ENCODE results near the gene SLC12A4.
"Not testable (repeated sequence)": the region's sequence is repeated elsewhere in the genome, so short reads cannot be mapped to it uniquely, and the experiment has no call there.

SLC12A4 gene

DNA sequence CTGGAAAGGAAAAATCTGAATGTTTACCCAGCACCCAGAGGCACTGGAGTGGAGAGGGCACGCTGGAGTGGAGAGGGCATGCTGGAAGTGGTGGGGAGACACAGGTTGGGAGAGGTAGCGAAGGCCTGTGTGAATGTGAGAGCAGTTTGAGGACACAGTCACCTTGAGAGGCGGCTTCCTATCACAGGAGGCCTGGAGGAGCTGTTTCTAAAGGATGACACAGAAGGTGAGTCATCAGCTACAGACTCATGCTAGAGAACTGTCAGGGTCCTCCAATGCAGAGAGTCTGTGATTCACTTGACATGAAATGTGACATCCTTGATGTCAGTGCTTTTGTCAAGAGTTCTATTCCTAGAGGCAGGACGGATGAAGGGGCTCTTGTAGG, 50.6 kb downstream of the SLC12A4 start:
- Mint-ChIP-seq H3K27ac (peak overlapping the region; percentile 15), H3K4me1 (peaks cover 37% of the 10 kb centered on the region), H3K36me3 (peaks cover 26% of the 10 kb centered on the region), H3K27me3 (no peaks in the 10 kb centered on the region), H3K4me3 (no peak overlapping the region), H3K9me3 (no peaks in the 10 kb centered on the region)
- no peak for ATAC-seq

DNA sequence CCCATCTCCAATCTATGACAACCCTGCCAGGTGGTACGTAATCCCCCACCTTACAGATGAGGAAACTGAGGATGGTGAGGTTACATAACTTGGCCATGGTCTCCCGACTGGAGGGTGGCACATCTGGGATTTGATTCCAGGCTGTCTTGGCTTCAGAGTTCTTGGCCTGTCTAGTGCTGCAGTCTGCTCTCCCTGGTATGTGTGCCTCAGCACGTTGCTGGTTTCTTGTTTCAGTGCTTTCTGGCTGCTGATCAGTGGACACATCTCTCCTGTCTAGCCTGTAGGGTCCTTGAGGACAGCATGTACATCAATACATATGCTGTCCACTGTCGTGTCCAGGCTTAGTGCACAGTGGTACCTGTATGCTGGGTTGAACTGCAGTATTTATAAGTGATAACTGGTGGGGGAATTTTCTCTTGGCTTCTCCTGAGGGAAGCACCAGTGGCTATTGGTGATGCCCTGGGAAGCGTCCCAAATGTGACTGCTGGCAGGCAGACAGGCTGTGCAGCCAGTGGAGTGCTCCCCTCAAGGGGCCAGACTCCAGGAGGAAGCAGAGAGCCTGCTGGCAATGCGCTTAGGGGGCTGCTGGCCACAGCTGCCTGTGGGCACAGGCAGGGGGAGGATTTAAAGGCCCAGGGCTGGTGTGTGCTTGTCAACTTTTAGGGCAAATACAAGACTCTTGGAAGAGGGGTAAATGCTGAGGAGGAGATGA, 51.1 kb downstream of the SLC12A4 start:
- Mint-ChIP-seq H3K36me3 (peaks cover 27% of the 10 kb centered on the region), H3K9me3 (no peaks in the 10 kb centered on the region)

DNA sequence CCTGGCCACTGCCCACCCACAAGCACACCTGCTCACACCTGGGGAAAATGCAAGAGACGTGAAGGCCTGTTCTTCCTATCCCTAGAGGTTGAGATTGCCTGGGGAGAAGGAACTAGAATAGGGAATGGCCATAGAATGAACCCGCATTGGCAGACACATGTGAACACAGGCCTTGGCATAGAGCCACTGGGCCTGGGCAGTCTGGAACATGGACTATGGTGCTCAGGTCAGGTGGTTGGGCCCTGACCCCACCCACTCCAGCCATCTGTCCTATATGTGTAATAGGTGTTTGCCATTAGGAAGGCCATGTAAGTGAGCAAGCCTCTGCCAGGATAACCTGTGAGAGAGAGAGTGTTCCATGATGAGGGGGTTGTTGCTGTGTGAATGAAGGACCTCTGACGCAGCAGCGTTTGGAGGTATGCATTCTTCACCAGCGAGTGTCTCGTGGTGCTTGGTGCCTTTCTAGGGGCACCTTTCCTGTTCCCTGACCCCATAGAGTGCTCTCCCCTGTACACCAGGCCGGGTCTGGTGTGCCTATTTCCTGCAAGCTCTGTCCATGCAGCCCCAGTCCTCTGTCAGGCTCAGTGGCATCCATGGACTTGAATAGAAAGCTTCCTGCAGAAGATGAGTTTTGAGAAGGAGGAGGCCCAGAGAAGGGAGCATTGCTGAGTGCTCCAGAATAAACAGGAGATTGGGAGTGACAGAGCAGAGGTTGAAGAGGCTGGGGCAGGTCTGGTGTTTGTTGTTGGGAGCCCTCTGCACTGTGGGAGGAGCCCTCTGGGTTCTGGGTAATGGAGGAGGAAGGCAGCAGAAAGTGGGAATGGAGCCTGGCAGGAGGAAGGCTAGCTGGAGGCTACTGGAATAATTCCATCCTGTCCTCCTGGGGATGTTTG, 52.4 kb downstream of the SLC12A4 start:
- Mint-ChIP-seq H3K36me3 (peaks cover 35% of the 10 kb centered on the region), H3K4me3 (no peak overlapping the region), H3K27ac (peak overlapping the region; percentile 16), H3K9me3 (no peaks in the 10 kb centered on the region), H3K4me1 (peaks cover 29% of the 10 kb centered on the region), H3K27me3 (no peaks in the 10 kb centered on the region)
- ATAC-seq: no peak

More for the DNA sequence above, 51.1 kb downstream of the SLC12A4 start:
- Mint-ChIP-seq H3K4me1 (peaks cover 36% of the 10 kb centered on the region), H3K27me3 (no peaks in the 10 kb centered on the region), H3K27ac (peak overlapping the region; percentile 15), H3K4me3 (no peak overlapping the region)
- ATAC-seq: no peak

DNA sequence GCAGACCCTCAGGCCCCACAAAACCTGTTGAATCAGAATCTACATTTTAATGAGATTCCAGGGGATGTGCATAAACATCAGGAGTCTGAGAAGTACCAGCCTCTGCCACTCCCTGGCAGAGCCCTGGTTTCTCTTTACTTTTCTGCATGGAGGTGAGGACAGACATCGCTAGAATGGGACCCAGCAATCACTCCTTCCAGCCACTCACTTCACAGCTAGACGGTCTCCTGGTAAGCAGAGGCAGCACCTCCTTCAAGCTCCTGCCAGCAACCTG, 53.0 kb downstream of the SLC12A4 start:
- not testable (repeated sequence) for ATAC-seq, H3K27ac Mint-ChIP-seq, H3K27me3 Mint-ChIP-seq, H3K9me3 Mint-ChIP-seq, H3K4me3 Mint-ChIP-seq
- Mint-ChIP-seq H3K36me3 (peaks cover 35% of the 10 kb centered on the region), H3K4me1 (peaks cover 26% of the 10 kb centered on the region)

DNA sequence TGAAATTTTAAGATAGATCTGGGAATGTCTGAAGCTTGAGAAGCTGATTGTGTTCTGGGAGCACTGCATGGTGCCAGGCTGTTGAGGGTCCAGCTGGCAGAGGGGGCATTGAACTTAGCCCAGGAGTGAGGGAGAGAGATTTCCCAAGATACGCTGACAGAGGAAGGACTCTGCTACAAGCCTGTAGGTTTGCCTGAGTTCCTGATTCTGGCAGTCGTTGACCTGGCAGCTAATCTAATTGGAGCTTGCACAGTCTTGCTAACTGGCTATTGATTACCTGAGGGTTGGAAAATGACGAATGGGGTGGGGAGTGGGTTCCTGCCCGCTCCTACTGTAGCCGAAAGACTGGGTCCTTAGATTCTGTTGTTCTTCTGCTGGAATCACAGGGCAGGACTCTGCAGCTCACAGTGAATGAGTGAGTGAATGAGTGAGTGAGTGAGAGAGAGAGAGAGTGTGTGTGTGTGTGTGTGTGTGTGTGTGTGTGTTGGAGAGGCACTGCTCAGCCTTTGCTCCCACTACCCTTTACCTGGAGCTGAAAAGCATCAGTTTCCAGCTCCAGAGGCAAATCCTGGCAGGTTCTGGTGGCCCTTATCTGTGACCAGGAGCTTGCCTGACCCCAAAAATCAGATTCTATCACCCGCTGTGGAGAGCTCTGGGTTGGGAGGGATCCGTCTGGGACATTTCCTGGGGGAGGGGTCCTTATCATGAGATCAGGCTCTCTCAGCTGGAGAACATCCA, 53.5 kb downstream of the SLC12A4 start:
- H3K9me3 Mint-ChIP-seq: no peaks in the 10 kb centered on the region
- no peak for ATAC-seq
- no peak overlapping the region for H3K4me3 Mint-ChIP-seq

DNA sequence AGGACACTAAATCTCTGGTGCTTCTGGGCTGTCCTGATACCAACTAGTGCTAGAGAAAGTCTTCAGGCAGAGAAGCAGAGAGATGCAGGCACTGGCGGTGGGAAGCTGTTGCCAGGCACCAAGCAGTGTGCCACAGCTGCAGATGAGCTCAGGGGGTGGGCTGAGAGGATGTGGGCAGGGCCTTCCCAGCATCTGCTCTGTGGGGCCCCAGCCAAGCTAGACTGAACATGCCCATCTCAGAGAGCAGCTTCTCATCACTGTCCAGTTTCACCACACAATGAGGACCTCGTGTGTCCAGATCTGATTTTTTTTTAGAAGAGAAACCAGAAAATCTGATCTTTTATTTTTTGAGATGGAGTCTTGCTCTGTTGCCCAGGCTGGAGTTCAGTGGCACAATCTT, 58.3 kb downstream of the SLC12A4 start:
- Mint-ChIP-seq H3K4me1 (peaks cover 8% of the 10 kb centered on the region), H3K4me3 (no peak overlapping the region), H3K27ac (peak overlapping the region; percentile 33), H3K27me3 (no peaks in the 10 kb centered on the region), H3K9me3 (no peaks in the 10 kb centered on the region), H3K36me3 (peaks cover 32% of the 10 kb centered on the region)
- no peak for ATAC-seq

More for the DNA sequence above, 53.5 kb downstream of the SLC12A4 start:
- no peak overlapping the region for H3K27ac Mint-ChIP-seq
- H3K36me3 Mint-ChIP-seq: peaks cover 37% of the 10 kb centered on the region
- peaks cover 27% of the 10 kb centered on the region for H3K4me1 Mint-ChIP-seq
- H3K27me3 Mint-ChIP-seq: no peaks in the 10 kb centered on the region

DNA sequence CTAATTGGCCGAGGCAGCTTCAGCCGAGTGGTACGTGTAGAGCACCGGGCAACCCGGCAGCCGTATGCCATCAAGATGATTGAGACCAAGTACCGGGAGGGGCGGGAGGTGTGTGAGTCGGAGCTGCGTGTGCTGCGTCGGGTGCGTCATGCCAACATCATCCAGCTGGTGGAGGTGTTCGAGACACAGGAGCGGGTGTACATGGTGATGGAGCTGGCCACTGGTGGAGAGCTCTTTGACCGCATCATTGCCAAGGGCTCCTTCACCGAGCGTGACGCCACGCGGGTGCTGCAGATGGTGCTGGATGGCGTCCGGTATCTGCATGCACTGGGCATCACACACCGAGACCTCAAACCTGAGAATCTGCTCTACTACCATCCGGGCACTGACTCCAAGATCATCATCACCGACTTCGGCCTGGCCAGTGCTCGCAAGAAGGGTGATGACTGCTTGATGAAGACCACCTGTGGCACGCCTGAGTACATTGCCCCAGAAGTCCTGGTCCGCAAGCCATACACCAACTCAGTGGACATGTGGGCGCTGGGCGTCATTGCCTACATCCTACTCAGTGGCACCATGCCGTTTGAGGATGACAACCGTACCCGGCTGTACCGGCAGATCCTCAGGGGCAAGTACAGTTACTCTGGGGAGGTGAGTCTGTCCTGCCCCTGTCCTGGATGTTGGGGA, 59.2 kb downstream of the SLC12A4 start:
- Mint-ChIP-seq H3K27me3 (no peaks in the 10 kb centered on the region), H3K27ac (peak overlapping the region; percentile 33), H3K4me1 (peaks cover 8% of the 10 kb centered on the region), H3K9me3 (no peaks in the 10 kb centered on the region), H3K36me3 (peaks cover 30% of the 10 kb centered on the region), H3K4me3 (no peak overlapping the region)
- no peak for ATAC-seq

DNA sequence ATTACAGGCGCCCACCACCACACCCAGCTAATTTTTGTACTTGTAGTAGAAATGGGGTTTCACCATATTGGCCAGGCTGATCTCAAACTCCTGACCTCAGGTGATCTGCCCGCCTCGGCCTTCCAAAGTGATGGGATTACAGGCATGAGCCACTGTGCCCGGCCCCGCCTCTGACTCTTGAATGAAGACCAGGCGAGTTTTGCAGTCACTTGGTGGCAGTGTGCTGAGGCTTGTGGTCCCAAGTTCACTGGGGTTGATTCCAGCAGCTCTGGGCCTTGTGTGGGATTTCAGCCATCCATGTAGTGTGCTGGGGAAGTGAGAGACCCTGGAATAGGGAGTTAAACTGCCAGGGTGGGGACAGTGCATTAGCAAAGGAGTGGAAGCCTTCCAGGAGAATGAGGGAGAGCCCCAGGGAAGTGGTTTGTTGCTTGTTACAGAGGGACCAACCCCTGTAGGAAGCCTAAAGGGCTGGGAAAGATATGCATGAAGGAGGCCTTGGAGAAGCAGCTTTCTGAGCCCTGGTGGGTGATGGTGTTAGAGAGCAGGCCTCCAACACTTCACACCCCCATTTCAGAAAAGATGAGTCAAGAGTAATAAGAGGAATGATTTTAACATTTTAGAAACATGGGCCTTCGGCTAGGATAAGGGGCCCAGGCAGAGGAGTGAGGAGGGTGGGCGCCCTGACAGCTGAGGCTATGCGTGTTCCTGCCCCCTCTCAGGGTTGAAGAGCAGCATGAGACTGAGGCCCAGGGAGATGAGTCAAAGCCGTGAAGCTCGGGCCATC, 60.8 kb downstream of the SLC12A4 start:
- Mint-ChIP-seq H3K4me1 (peaks cover 8% of the 10 kb centered on the region), H3K36me3 (peaks cover 36% of the 10 kb centered on the region), H3K27ac (no peak overlapping the region), H3K9me3 (no peaks in the 10 kb centered on the region), H3K4me3 (no peak overlapping the region), H3K27me3 (no peaks in the 10 kb centered on the region)
- ATAC-seq: no peak

DNA sequence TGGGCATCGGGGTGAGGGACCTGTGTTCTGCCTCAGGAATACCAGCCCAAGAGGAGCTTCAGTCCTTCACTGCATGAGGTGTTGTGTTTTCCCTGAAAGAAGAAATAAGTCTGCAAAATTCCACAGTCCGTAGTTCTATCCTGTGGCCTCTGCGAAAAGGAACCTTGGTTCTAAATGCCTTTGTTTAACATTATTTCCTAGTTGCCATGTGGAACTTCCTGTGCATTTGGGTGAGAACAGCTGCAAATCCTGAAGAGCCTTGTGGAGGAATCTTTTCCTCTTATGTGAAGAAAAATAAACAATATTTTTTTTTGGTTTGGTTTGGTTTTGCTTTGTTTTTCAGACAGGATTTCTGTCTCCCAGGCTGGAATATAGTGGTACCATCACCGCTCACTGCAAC, 65.6 kb downstream of the SLC12A4 start:
- Mint-ChIP-seq H3K36me3 (peaks cover 13% of the 10 kb centered on the region), H3K27ac (no peak overlapping the region), H3K9me3 (no peaks in the 10 kb centered on the region), H3K27me3 (no peaks in the 10 kb centered on the region), H3K4me3 (no peak overlapping the region), H3K4me1 (peaks cover 8% of the 10 kb centered on the region)
- no peak for ATAC-seq

DNA sequence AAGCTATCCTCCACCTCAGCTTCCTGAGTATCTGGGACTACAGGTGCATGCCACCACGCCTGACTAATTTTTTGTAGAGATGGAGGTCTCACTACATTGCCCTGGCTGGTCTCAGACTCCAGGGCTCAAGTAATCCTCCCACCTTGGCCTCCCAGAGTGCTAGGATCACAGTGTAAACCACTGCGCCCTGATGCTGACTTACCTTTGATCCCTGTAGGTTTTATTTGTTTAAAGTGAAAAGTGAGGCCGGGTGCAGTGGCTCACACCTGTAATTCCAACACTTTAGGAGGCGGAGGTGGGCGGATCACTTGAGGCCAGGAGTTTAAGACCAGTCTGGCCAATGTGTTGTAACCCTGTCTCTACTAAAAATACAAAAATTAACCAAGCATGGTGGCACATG, 66.7 kb downstream of the SLC12A4 start:
- no peaks in the 10 kb centered on the region for H3K9me3 Mint-ChIP-seq
- H3K27ac Mint-ChIP-seq: no peak overlapping the region
- no peaks in the 10 kb centered on the region for H3K27me3 Mint-ChIP-seq
- H3K36me3 Mint-ChIP-seq: peaks cover 13% of the 10 kb centered on the region
- no peak overlapping the region for H3K4me3 Mint-ChIP-seq
- H3K4me1 Mint-ChIP-seq: peaks cover 15% of the 10 kb centered on the region
- no peak for ATAC-seq

DNA sequence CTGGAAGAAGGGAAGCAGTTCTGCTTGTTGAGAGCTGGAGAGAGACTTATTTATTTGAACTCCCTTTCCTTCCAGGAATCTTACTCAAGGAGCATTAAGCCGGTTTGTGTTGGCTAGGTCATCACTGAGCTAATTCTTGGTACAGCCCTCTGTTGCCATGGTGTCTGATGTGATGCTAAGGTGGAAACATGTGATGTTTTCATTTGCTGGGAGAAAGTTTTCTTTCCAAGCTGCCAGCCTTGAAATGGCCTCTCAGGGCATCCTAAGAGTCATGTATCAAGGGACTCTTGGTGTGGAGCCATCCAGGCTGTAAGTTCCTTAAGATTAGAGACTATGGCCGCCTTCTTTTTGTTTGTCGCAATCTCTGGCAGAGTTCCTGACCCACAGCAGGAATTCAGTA, 71.2 kb downstream of the SLC12A4 start:
- Mint-ChIP-seq H3K27ac (no peak overlapping the region), H3K9me3 (no peaks in the 10 kb centered on the region), H3K4me1 (peaks cover 34% of the 10 kb centered on the region), H3K36me3 (no peaks in the 10 kb centered on the region), H3K27me3 (no peaks in the 10 kb centered on the region), H3K4me3 (no peak overlapping the region)
- no peak for ATAC-seq

DNA sequence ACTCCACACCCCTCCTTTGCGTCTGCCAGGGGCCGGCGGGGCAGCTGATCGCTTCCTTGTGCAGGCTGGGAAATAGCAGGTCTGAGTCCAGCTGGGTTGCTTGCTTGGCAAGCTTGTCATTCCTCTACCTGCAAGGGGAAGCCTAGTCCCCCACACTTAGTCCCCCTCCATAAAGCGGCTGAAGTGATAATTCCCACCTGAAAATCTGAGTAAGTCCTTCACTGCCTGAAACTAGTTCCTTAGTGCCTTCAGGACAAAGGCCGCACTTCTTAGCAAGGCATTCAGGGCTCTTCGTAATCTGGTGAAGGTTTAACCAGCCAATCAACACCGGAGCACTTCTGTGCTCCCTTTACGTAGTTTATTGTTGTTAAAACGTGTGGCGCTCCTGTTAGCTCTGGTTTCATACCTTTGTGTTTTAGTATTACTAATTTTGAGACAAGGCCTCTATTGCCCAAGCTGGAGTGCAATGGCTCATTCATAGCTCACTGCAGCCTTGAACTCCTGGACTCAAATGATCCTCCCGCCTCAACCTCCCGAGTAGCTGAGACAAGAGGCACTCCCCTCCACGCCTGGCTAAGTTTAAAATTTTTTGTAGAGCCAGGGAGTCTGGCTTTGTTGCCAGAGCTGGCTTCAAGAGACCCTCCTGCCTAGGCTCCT, 74.6 kb downstream of the SLC12A4 start:
- no peaks in the 10 kb centered on the region for H3K9me3 Mint-ChIP-seq
- H3K27ac Mint-ChIP-seq: peak overlapping the region; percentile 89
- peak overlapping the region; percentile 94 for H3K4me3 Mint-ChIP-seq
- H3K4me1 Mint-ChIP-seq: peaks cover 26% of the 10 kb centered on the region
- ATAC-seq: no peak
- H3K27me3 Mint-ChIP-seq: no peaks in the 10 kb centered on the region
- H3K36me3 Mint-ChIP-seq: no peaks in the 10 kb centered on the region

Data from stimulated activated memory B cell treated with anti-CD40 and anti-IgM and Interleukin-4, amounts not matched to agents 10 μg/mL and 1 μg/mL and 100 μg/mL, for 72 hours (primary cell).